Keratinocyte (primary cell): ENCODE data around the gene TYW1B.

Experiments used
- CTCF ChIP-seq, 3 experiments: IDR thresholded peaks in 1 of 3; conservative IDR thresholded peaks in 1 of 3; optimal IDR thresholded peaks in 1 of 3; 2 replicates in 2 of 3; 3 replicates in 1 of 3; pipeline versions ENCODE3 to v1.5.1; 2011; ENCODE audit warnings: low read length in 3 of 3, mild to moderate bottlenecking in 3 of 3, moderate library complexity in 2 of 3, control low read depth in 1 of 3, inconsistent platforms in 1 of 3; ENCODE audit not compliant: insufficient read depth in 2 of 3; ENCODE audit errors: extremely low read depth in 1 of 3
- EZH2 ChIP-seq: IDR thresholded peaks from one replicate; pipeline ENCODE4 v1.6.1; 2012; ENCODE audit warnings: inconsistent platforms, mild to moderate bottlenecking, low read length, moderate library complexity

DNA sequence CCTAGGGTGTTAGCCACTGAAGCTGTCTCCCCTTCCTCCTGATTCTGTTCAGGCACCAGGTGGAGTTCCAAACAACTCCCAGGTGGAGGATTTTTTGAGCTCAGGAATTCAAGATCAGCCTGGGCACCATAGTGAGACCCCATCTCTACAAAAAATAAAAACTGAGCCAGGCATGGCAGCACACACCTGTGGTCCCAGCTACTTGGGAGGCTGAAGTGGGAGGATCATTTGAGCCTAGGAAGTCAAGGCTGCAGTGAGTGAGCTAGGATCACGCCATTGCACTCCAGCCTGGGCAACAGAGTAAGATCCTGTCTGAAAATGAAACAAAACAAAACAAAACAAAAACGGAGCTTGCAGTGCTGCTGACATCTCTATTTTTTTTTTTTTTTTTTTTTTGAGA lies 287.1 kb downstream of the TYW1B start:
- TF ChIP-seq CTCF (optimal IDR thresholded peaks at IDR 0.05 in 1 of 3, IDR thresholded peaks at IDR 0.05 in 1 of 3, conservative IDR thresholded peaks at IDR 0.05 in 1 of 3; ENCODE audit: extremely low read depth in 1 of 3, insufficient read depth in 2 of 3, low read length in 3 of 3), result no peak
- no peak for TF ChIP-seq EZH2
